PC-3 (cell line): Measurements from ENCODE around the gene HPCAL4.

Source experiments
- CTCF ChIP-seq: fragments of 300-600 bp; sonication (generic); conservative IDR thresholded peaks from 2 replicates; pipeline ENCODE4 v1.5.1; 2017; ENCODE audit warnings: antibody characterized with exemption, low read depth, mild to moderate bottlenecking, low read length
- EZH2 ChIP-seq: fragments of 300-600 bp; sonication (generic); IDR thresholded peaks from one replicate; pipeline ENCODE4 v1.6.1; 2017; ENCODE audit warnings: antibody characterized with exemption, mild to moderate bottlenecking, low read length; ENCODE audit not compliant: unreplicated experiment
- EZH2phosphoT487 ChIP-seq: fragments of 300-600 bp; sonication (generic); IDR thresholded peaks from 2 replicates; pipeline ENCODE4 v1.6.1; 2018; ENCODE audit warnings: mild to moderate bottlenecking, antibody characterized with exemption, low read length, borderline replicate concordance

DNA sequence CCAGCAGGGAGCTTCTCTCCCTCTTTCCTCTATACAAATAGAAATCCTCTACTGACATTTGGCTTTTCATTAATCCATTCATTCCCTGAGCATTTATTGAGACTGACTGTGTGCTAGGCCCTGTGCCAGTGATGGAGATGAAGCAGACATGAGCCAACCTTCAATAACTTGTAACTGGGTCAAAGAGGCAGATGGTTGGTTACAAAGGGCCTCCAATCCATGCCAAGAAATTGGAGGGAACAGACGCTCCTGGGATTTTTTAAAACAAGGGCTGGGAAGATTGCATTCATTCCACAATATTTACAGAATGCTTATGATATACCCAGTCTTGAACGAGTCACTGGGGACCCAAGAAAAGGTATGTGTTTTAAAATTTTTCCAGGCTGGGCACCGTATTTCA lies 6.2 kb downstream of the HPCAL4 start:
- TF ChIP-seq CTCF (no peak), EZH2phosphoT487 (no peak), EZH2 (no peak)
